DOHH2 (cell line): ENCODE results near the gene BCL2A1.

ENCODE experiments used
- H3F3A ChIP-seq: fragments of 200-600 bp; sonication (generic), shearing (Covaris generic); 2 replicates; pipeline ENCODE4 v1.6.0; 2016; ENCODE audit warnings: antibody characterized with exemption, mild to moderate bottlenecking; ENCODE audit not compliant: control insufficient read depth, insufficient read depth
- H3K27ac ChIP-seq: fragments of 200-600 bp; sonication (generic); 2 replicates; pipeline ENCODE4 v1.5.1; 2014; ENCODE audit warnings: low read depth, mild to moderate bottlenecking, low read length, moderate library complexity
- H3K27me3 ChIP-seq: fragments of 200-600 bp; sonication (generic); 2 replicates; pipeline ENCODE4 v1.6.1; 2014; ENCODE audit warnings: mild to moderate bottlenecking, low read length, mixed read lengths; ENCODE audit not compliant: control insufficient read depth
- H3K36me3 ChIP-seq: fragments of 200-600 bp; sonication (generic); 2 replicates; pipeline ENCODE4 v1.6.1; 2014; ENCODE audit warnings: mild to moderate bottlenecking, low read length, moderate library complexity, mixed read lengths; ENCODE audit not compliant: control insufficient read depth
- H3K4me1 ChIP-seq: fragments of 200-600 bp; sonication (generic); 2 replicates; pipeline ENCODE4 v1.6.1; 2014; ENCODE audit warnings: mild to moderate bottlenecking, low read length, mixed read lengths; ENCODE audit not compliant: control insufficient read depth
- H3K4me2 ChIP-seq: fragments of 200-600 bp; sonication (generic); 2 replicates; pipeline ENCODE4 v1.6.0; 2014; ENCODE audit warnings: mild to moderate bottlenecking, low read length, moderate library complexity
- H3K4me3 ChIP-seq: fragments of 200-600 bp; sonication (generic); 2 replicates; pipeline ENCODE4 v1.5.1; 2014; ENCODE audit warnings: mild to moderate bottlenecking, low read length, mixed read lengths
- H3K79me2 ChIP-seq: fragments of 200-600 bp; sonication (generic); 2 replicates; pipeline ENCODE4 v1.6.1; 2014; ENCODE audit warnings: mild to moderate bottlenecking, low read length, mixed read lengths; ENCODE audit not compliant: control insufficient read depth
- H3K9me2 ChIP-seq: fragments of 200-600 bp; sonication (generic); replicated peaks from 2 replicates; pipeline ENCODE4 v1.6.1; 2014; ENCODE audit warnings: mild to moderate bottlenecking, low read length, mixed read lengths; ENCODE audit not compliant: control insufficient read depth
- H3K9me3 ChIP-seq: fragments of 200-600 bp; sonication (generic); 2 replicates; pipeline ENCODE4 v1.6.1; 2014; ENCODE audit warnings: antibody characterized with exemption, low read length, mixed read lengths; ENCODE audit not compliant: control insufficient read depth, insufficient read depth
- H4K20me1 ChIP-seq: fragments of 200-600 bp; sonication (generic); 2 replicates; pipeline ENCODE4 v1.6.0; 2014; ENCODE audit warnings: low read depth, mild to moderate bottlenecking, antibody characterized with exemption, low read length, moderate library complexity; ENCODE audit not compliant: control insufficient read depth, insufficient read depth
- CTCF ChIP-seq: fragments of 200-600 bp; sonication (generic); IDR thresholded peaks from one replicate; pipeline ENCODE4 v1.5.1; 2014; ENCODE audit warnings: antibody characterized with exemption, mild to moderate bottlenecking, low read depth, low read length; ENCODE audit not compliant: poor library complexity, severe bottlenecking
- EZH2phosphoT487 ChIP-seq: fragments of 200-600 bp; sonication (generic); IDR thresholded peaks from 2 replicates; pipeline ENCODE4 v1.6.1; 2017; ENCODE audit warnings: borderline replicate concordance, mild to moderate bottlenecking, antibody characterized with exemption, low read length, moderate library complexity, mixed read lengths

BCL2A1 gene

DNA sequence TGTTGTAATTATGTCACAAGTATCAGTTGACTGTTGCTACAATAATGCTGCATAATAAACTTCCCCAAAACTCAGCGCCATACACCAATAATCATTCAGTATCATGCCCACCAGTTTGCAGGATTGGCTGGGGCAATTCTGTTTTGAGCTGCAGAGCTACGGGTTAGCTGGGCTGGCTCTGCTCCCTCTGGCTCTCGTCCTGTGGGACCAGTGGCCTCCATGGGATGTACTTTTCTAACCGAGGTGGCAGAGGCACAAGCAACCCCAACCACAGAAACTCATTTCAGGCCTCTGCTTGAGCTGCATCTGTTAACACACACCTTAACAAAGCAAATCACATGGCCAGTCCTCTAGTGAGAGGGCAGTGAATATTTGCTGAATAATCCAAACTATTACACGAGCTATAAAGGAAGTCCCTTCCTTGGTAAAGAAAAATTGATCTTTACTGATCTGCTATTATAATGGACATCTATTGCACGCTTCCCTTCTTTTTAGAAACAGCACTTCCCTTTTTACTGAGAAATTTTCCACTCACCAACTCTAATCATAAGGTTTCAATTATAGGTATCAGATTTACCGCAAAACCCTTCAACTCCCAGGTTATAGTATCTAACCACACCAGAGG lies 10.9 kb upstream of the BCL2A1 start:
- Histone ChIP-seq H3K36me3 (no peaks in the 10 kb centered on the region), H3K9me3 (no peaks in the 10 kb centered on the region), H3K9me2 (no peaks in the 10 kb centered on the region), H3K4me2 (no peak overlapping the region), H3K79me2 (no peaks in the 10 kb centered on the region), H3F3A (peaks cover 3% of the 10 kb centered on the region), H4K20me1 (no peaks in the 10 kb centered on the region), H3K27ac (no peak overlapping the region), H3K4me1 (peaks cover 41% of the 10 kb centered on the region), H3K27me3 (no peaks in the 10 kb centered on the region), H3K4me3 (no peak overlapping the region)
- TF ChIP-seq EZH2phosphoT487 (no peak), CTCF (no peak)

- TF ChIP-seq EZH2phosphoT487 (no peak), CTCF (no peak)
- Histone ChIP-seq H3K9me3 (no peaks in the 10 kb centered on the region), H3K27ac (peak overlapping the region; percentile 74), H4K20me1 (no peaks in the 10 kb centered on the region), H3K36me3 (no peaks in the 10 kb centered on the region), H3K27me3 (no peaks in the 10 kb centered on the region), H3F3A (peaks cover 3% of the 10 kb centered on the region), H3K4me2 (peak overlapping the region; percentile 53), H3K9me2 (no peaks in the 10 kb centered on the region), H3K79me2 (no peaks in the 10 kb centered on the region), H3K4me3 (peak overlapping the region; percentile 15), H3K4me1 (peaks cover 44% of the 10 kb centered on the region)
These were observed 7.9 kb upstream of the BCL2A1 start for GRCh38 chr15:79978655-79979514.

DNA sequence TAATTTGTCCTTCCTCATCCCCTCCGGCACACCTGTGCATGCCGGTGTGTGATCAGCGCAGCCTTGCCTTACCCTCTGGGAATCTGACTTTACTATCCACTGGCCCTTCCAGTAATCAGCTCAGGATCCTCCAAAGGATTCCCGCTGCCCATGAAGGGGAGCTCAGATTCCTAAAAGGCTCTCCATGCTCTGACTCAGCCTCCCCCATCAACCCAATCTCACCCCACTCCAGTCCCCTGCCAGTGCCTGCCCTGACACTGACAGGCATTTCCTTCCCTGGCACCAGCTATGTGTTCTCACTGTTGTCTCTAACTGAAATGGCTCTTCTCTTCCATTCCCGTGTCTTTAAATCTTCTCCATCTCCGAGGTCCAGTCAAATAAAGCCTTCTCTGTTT lies 7.3 kb upstream of the BCL2A1 start:
- H3K4me3 ChIP-seq: peak overlapping the region; percentile 15
- no peaks in the 10 kb centered on the region for H3K9me2 ChIP-seq
- H3F3A ChIP-seq: peaks cover 3% of the 10 kb centered on the region
- H3K36me3 ChIP-seq: no peaks in the 10 kb centered on the region
- no peak for TF ChIP-seq EZH2phosphoT487
- TF ChIP-seq CTCF: no peak
- H3K4me2 ChIP-seq: peak overlapping the region; percentile 53
- H3K79me2 ChIP-seq: no peaks in the 10 kb centered on the region
- no peaks in the 10 kb centered on the region for H4K20me1 ChIP-seq
- no peaks in the 10 kb centered on the region for H3K9me3 ChIP-seq
- H3K27ac ChIP-seq: peak overlapping the region; percentile 74
- peaks cover 50% of the 10 kb centered on the region for H3K4me1 ChIP-seq
- no peaks in the 10 kb centered on the region for H3K27me3 ChIP-seq
